ENCODE measurements around the gene SELENOF.

DNA sequence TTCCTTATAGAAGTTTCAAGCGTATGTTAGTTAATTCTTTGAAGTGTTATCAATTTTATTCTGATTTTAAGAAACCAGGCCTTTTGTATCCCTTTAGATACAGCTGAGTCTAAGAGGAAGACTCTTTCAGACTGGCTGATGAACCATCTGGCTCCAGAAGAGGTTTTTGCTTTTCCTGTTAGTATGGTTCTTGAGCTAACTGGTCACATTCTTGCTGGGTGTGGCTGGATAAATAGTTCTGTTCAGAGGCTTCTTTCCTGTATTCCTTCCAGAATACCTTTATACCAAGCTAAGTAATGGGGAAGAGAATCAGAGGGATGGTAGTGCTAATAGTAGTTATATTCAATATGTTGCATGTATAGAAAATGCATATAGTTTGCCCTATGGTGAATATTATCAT lies 13.0 kb upstream of the SELENOF start:
- TF ChIP-seq, protein P1, sequence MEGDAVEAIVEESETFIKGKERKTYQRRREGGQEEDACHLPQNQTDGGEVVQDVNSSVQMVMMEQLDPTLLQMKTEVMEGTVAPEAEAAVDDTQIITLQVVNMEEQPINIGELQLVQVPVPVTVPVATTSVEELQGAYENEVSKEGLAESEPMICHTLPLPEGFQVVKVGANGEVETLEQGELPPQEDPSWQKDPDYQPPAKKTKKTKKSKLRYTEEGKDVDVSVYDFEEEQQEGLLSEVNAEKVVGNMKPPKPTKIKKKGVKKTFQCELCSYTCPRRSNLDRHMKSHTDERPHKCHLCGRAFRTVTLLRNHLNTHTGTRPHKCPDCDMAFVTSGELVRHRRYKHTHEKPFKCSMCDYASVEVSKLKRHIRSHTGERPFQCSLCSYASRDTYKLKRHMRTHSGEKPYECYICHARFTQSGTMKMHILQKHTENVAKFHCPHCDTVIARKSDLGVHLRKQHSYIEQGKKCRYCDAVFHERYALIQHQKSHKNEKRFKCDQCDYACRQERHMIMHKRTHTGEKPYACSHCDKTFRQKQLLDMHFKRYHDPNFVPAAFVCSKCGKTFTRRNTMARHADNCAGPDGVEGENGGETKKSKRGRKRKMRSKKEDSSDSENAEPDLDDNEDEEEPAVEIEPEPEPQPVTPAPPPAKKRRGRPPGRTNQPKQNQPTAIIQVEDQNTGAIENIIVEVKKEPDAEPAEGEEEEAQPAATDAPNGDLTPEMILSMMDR (IDR thresholded peaks at IDR 0.05; ENCODE audit: low read length) = no peak
- TF ChIP-seq EZH2 (IDR thresholded peaks at IDR 0.05; ENCODE audit: borderline replicate concordance, low read length) = no peak

Data from OCI-LY1 (cell line).